H1 (cell line): ENCODE results near the gene CDC42SE2. TPM values are rescaled to one million over a fixed set of nuclear protein-coding genes. Genes with fewer than 3 reads are reported as not detected.

ENCODE experiments used
- CTCF ChIA-PET: fragments of 300-600 bp; sonication (Branson Sonifier 250); formaldehyde crosslinking; loops from one replicate; lab custom pipeline; 2021; ENCODE audit not compliant: partially characterized antibody; lab: Charles Lee
- POLR2A ChIA-PET: fragments of 300-600 bp; sonication (Branson Sonifier 250); formaldehyde crosslinking; loops from one replicate; lab custom pipeline; 2021; ENCODE audit warnings: inconsistent platforms; ENCODE audit not compliant: partially characterized antibody; lab: Charles Lee
- DNase-seq, 2 experiments: peaks; one replicate each; pipeline versions ENCODE4 v3.0.0 to v3.0.0-alpha.2; 2010 to 2022; ENCODE audit warnings: low spot score in 2 of 2, low read depth in 1 of 2, mixed read lengths in 1 of 2
- FAIRE-seq: peaks from 2 replicates; lab custom pipeline; 2011; peaks lifted over from hg19 to GRCh38; lab: Jason Lieb, UNC
- H2AFZ ChIP-seq: 2 replicates; pipeline ENCODE4 v1.8.1; 2012; ENCODE audit warnings: low read length, inconsistent platforms
- H2AK5ac ChIP-seq: 2 replicates; pipeline ENCODE4 v1.6.1; 2013; ENCODE audit warnings: low read depth, low read length
- H2BK120ac ChIP-seq: replicated peaks from 2 replicates; pipeline ENCODE3; 2013; ENCODE audit warnings: low read depth, low read length, inconsistent platforms
- H2BK12ac ChIP-seq: 2 replicates; pipeline ENCODE4 v1.6.1; 2013; ENCODE audit warnings: low read depth, low read length
- H2BK15ac ChIP-seq: 2 replicates; pipeline ENCODE4 v1.6.1; 2013; ENCODE audit warnings: low read length
- H2BK20ac ChIP-seq: 2 replicates; pipeline ENCODE4 v1.6.1; 2013; ENCODE audit warnings: low read length
- H2BK5ac ChIP-seq: 2 replicates; pipeline ENCODE4 v1.6.1; 2013; ENCODE audit warnings: low read depth, low read length
- H3K14ac ChIP-seq: 2 replicates; pipeline ENCODE4 v1.6.1; 2013; ENCODE audit warnings: inconsistent platforms; ENCODE audit not compliant: insufficient read length
- H3K18ac ChIP-seq: 2 replicates; pipeline ENCODE4 v1.6.1; 2013; ENCODE audit warnings: low read length; ENCODE audit errors: extremely low read depth
- H3K23ac ChIP-seq: 2 replicates; pipeline ENCODE4 v1.6.1; 2013; ENCODE audit warnings: inconsistent platforms; ENCODE audit not compliant: insufficient read length
- H3K23me2 ChIP-seq: 2 replicates; pipeline ENCODE4 v1.6.1; 2013; ENCODE audit warnings: low read depth, low read length
- H3K27ac ChIP-seq: 2 replicates; pipeline ENCODE4 v1.6.1; 2011; ENCODE audit warnings: low read depth, low read length, inconsistent platforms
- H3K27me3 ChIP-seq, 4 experiments: replicated peaks in 1 of 4; 1 replicate in 1 of 4; 2 replicates in 3 of 4; pipeline versions ENCODE4 v1.6.1 to v1.8.1; 2011 to 2013; ENCODE audit warnings: low read length in 3 of 4, mild to moderate bottlenecking in 3 of 4, inconsistent platforms in 2 of 4, mixed read lengths in 2 of 4, moderate library complexity in 1 of 4; ENCODE audit not compliant: control insufficient read depth in 3 of 4, insufficient read depth in 3 of 4; ENCODE audit errors: extremely low read depth in 1 of 4
- H3K36me3 ChIP-seq, 4 experiments: 2 replicates each; pipeline versions ENCODE4 v1.6.1 to v1.8.1; 2011 to 2013; ENCODE audit warnings: mild to moderate bottlenecking in 4 of 4, low read length in 3 of 4, moderate library complexity in 2 of 4, control low read depth in 1 of 4, inconsistent platforms in 1 of 4; ENCODE audit not compliant: insufficient read depth in 4 of 4, control insufficient read depth in 2 of 4
- H3K4ac ChIP-seq: replicated peaks from 2 replicates; pipeline ENCODE3; 2013; ENCODE audit warnings: low read length, low read depth, mixed read lengths, inconsistent platforms; ENCODE audit not compliant: insufficient read length
- H3K4me1 ChIP-seq, 4 experiments: replicated peaks in 1 of 4; 1 replicate in 1 of 4; 2 replicates in 3 of 4; pipeline versions ENCODE4 v1.6.1 to v1.8.1; 2011 to 2013; ENCODE audit warnings: low read length in 3 of 4, inconsistent platforms in 2 of 4, mixed read lengths in 1 of 4; ENCODE audit not compliant: insufficient read depth in 4 of 4, control insufficient read depth in 3 of 4
- H3K4me2 ChIP-seq, 2 experiments: 2 replicates each; pipeline versions ENCODE4 v1.6.1 to v1.8.1; 2011 to 2013; ENCODE audit warnings: low read depth in 2 of 2, low read length in 2 of 2, control low read depth in 1 of 2, inconsistent platforms in 1 of 2, mild to moderate bottlenecking in 1 of 2; ENCODE audit not compliant: insufficient read depth in 1 of 2
- H3K4me3 ChIP-seq, 4 experiments: fragments of 200-600, 300-600 bp in 1 of 4; sonication (generic), shearing (Covaris generic), sonication (Bioruptor Twin) in 1 of 4; 2 replicates each; pipeline versions ENCODE4 v1.5.1 to v1.8.1; 2011 to 2016; ENCODE audit warnings: low read length in 4 of 4, low read depth in 3 of 4, control low read depth in 2 of 4, inconsistent platforms in 2 of 4, mild to moderate bottlenecking in 2 of 4, mixed read lengths in 1 of 4, moderate library complexity in 1 of 4; ENCODE audit not compliant: insufficient read depth in 2 of 4; ENCODE audit errors: extremely low read depth in 1 of 4
- H3K56ac ChIP-seq: replicated peaks from 2 replicates; pipeline ENCODE3; 2013; ENCODE audit warnings: low read depth, mild to moderate bottlenecking, mixed read lengths, low read length, inconsistent platforms; ENCODE audit not compliant: insufficient read length
- H3K79me1 ChIP-seq: 2 replicates; pipeline ENCODE4 v1.6.1; 2013; ENCODE audit warnings: low read depth, low read length, control low read depth
- H3K79me2 ChIP-seq, 2 experiments: 2 replicates each; pipeline versions ENCODE4 v1.6.1 to v1.8.1; 2012 to 2013; ENCODE audit warnings: low read length in 2 of 2, mild to moderate bottlenecking in 2 of 2, inconsistent platforms in 1 of 2; ENCODE audit not compliant: insufficient read depth in 2 of 2, control insufficient read depth in 1 of 2
- H3K9ac ChIP-seq, 4 experiments: replicated peaks in 1 of 4; 1 replicate in 1 of 4; 2 replicates in 3 of 4; pipeline versions ENCODE4 v1.6.1 to v1.8.1; 2011 to 2013; ENCODE audit warnings: low read depth in 3 of 4, low read length in 3 of 4, control low read depth in 2 of 4, mild to moderate bottlenecking in 2 of 4, moderate library complexity in 2 of 4, inconsistent platforms in 1 of 4; ENCODE audit errors: extremely low read depth in 1 of 4
- H3K9me3 ChIP-seq, 2 experiments: 2 replicates each; pipeline versions ENCODE4 v1.6.1 to v1.8.1; 2012 to 2013; ENCODE audit warnings: mild to moderate bottlenecking in 2 of 2, moderate library complexity in 2 of 2, control low read depth in 1 of 2, inconsistent platforms in 1 of 2, low read depth in 1 of 2, low read length in 1 of 2, mixed read lengths in 1 of 2; ENCODE audit not compliant: insufficient read depth in 2 of 2
- H4K20me1 ChIP-seq, 2 experiments: replicated peaks in 1 of 2; 2 replicates each; pipeline versions ENCODE3 to v1.8.1; 2011 to 2013; ENCODE audit warnings: inconsistent platforms in 2 of 2, low read length in 2 of 2, mild to moderate bottlenecking in 1 of 2; ENCODE audit not compliant: insufficient read depth in 2 of 2, control insufficient read depth in 1 of 2
- H4K5ac ChIP-seq: 2 replicates; pipeline ENCODE4 v1.6.1; 2013; ENCODE audit warnings: low read length, low read depth, mixed read lengths, inconsistent platforms; ENCODE audit not compliant: insufficient read length
- H4K8ac ChIP-seq: 2 replicates; pipeline ENCODE4 v1.8.0; 2013; ENCODE audit warnings: mild to moderate bottlenecking, moderate library complexity, low read length, inconsistent platforms; ENCODE audit not compliant: insufficient read depth; ENCODE audit errors: extremely low read depth
- H4K91ac ChIP-seq: replicated peaks from 2 replicates; pipeline ENCODE3; 2013; ENCODE audit warnings: low read length, mixed read lengths, inconsistent platforms; ENCODE audit not compliant: insufficient read length
- BCL11A ChIP-seq, 2 experiments: IDR thresholded peaks; one replicate each; pipeline ENCODE4 v1.6.1; 2011; ENCODE audit warnings: low read depth in 2 of 2, low read length in 2 of 2, mild to moderate bottlenecking in 2 of 2
- NANOG ChIP-seq: IDR thresholded peaks from 2 replicates; pipeline ENCODE4 v1.6.1; 2011; ENCODE audit warnings: low read length, low read depth, mild to moderate bottlenecking, inconsistent platforms; ENCODE audit not compliant: insufficient read depth, poor library complexity, severe bottlenecking
- RAD21 ChIP-seq, 2 experiments: IDR thresholded peaks in 1 of 2; conservative IDR thresholded peaks in 1 of 2; 2 replicates each; pipeline ENCODE4 v1.6.1; 2011; ENCODE audit warnings: low read depth in 2 of 2, low read length in 2 of 2, improper control_type of control experiment in 1 of 2, inconsistent platforms in 1 of 2, mild to moderate bottlenecking in 1 of 2, moderate library complexity in 1 of 2
- RNF2 ChIP-seq: fragments of 200-900, 300-1000 bp; sonication (generic); IDR thresholded peaks from 2 replicates; pipeline ENCODE4 v1.7.1; 2016; ENCODE audit warnings: borderline replicate concordance, low read depth, mild to moderate bottlenecking, antibody characterized with exemption, low read length; ENCODE audit not compliant: poor library complexity, severe bottlenecking; ENCODE audit errors: missing control alignments
- WGBS, 2 experiments: shearing (Covaris generic) in 1 of 2; methylation state at CpG; one replicate each; pipeline versions ENCODE4 v1.1.6 to v1.1.7; 2013 to 2015; ENCODE audit warnings: low lambda C conversion rate in 2 of 2, mixed read lengths in 2 of 2, inconsistent platforms in 1 of 2, low coverage in 1 of 2, missing lambda C conversion rate in 1 of 2; ENCODE audit not compliant: insufficient replicate concordance in 2 of 2, insufficient coverage in 1 of 2, insufficient read length in 1 of 2; ENCODE audit errors: extremely low coverage in 1 of 2, missing lambda C conversion rate in 1 of 2; 5-methylcytosine and 5-hydroxymethylcytosine counted together
- polyA plus RNA-seq, 7 experiments: library from polyadenylated mRNA; depleted of rRNA in 3 of 7; stranded (reverse) in 5 of 7; unstranded in 2 of 7; fragments of >200 nt in 5 of 7; fragments of 200-250 nt in 2 of 7; gene quantifications; 1 replicate in 5 of 7; 2 replicates in 1 of 7; 4 replicates in 1 of 7; pipeline versions ENCODE4 v1.2.1 to v1.2.3, GENCODE V29; 2011 to 2013; ENCODE audit warnings: missing spikeins in 2 of 7, mixed read lengths in 2 of 7
- total RNA-seq: library from RNA; stranded (reverse); fragmentation: NEBNext Ultra II Directional; extraction: Animal tissue kit (Norgen Biotek cat#: 25700); gene quantifications from 2 replicates; pipeline ENCODE4 v1.2.1, GENCODE V29; 2021
- TF ChIP-seq, protein P1 (sequence below): IDR thresholded peaks from 2 replicates; pipeline ENCODE4 v1.6.1; 2012; ENCODE audit warnings: low read length, inconsistent platforms
- TF ChIP-seq, protein P2 (sequence below), 3 experiments: IDR thresholded peaks; 1 replicate in 2 of 3; 2 replicates in 1 of 3; pipeline versions ENCODE4 v1.5.1 to v1.6.1; 2011; ENCODE audit warnings: low read length in 3 of 3, mild to moderate bottlenecking in 3 of 3, inconsistent platforms in 2 of 3, low read depth in 1 of 3, moderate library complexity in 1 of 3; ENCODE audit not compliant: insufficient read depth in 1 of 3; ENCODE audit errors: control extremely low read depth in 1 of 3

CDC42SE2 gene
- total and polyA plus RNA-seq, 2 of the 8 experiments (the other 6 are each of a cell fraction or from before 2014, with no cell fraction given): 16.7 to 30.8 TPM

DNA sequence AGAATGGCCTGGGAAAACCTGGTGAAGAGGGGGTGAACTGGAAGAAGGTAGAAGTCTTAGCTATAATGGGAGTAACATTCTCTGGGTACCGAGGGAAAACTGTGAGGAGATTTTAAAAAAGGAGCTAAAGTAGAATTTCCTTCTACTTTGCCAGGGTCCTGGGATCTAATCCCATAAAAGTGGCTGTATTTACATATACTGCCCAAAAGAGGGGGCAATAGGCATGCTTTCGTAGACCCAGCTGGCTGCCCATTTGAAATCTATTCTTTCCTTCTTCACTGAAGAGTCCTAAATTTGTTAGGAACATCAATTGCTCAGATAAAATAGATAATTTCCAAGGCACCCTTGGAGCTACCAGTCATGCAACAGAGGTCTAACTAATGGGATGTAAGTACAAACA lies 159.2 kb downstream of the CDC42SE2 start:
- CTCF ChIA-PET: interaction anchor here (0.7 to 3.4 kb wide), 25 partner anchors 9 to 640 kb away, joined by 3 to 13 read pairs (median 4); no protein-coding TSS in a partner anchor
- H3K27me3 ChIP-seq: no peaks in the 10 kb centered on the region
- H2AFZ ChIP-seq: no peak overlapping the region
- WGBS, 2 experiments: 86% methylated on average over 2 of the region's 2 CpGs; no CpG with 5 or more reads in 1 of the 2 experiments
- H2BK120ac ChIP-seq: no peak overlapping the region
- H2BK15ac ChIP-seq: no peak overlapping the region
- H4K20me1 ChIP-seq: no peaks in the 10 kb centered on the region
- no peak for TF ChIP-seq NANOG
- no peak for TF ChIP-seq RNF2
- TF ChIP-seq RAD21 (IDR thresholded peaks at IDR 0.05 in 1 of 2, conservative IDR thresholded peaks at IDR 0.05 in 1 of 2; ENCODE audit: low read depth in 2 of 2, low read length in 2 of 2): peak; percentile 69 to 72
- TF ChIP-seq, protein P1, sequence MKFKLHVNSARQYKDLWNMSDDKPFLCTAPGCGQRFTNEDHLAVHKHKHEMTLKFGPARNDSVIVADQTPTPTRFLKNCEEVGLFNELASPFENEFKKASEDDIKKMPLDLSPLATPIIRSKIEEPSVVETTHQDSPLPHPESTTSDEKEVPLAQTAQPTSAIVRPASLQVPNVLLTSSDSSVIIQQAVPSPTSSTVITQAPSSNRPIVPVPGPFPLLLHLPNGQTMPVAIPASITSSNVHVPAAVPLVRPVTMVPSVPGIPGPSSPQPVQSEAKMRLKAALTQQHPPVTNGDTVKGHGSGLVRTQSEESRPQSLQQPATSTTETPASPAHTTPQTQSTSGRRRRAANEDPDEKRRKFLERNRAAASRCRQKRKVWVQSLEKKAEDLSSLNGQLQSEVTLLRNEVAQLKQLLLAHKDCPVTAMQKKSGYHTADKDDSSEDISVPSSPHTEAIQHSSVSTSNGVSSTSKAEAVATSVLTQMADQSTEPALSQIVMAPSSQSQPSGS: no peak
- TF ChIP-seq, protein P2, sequence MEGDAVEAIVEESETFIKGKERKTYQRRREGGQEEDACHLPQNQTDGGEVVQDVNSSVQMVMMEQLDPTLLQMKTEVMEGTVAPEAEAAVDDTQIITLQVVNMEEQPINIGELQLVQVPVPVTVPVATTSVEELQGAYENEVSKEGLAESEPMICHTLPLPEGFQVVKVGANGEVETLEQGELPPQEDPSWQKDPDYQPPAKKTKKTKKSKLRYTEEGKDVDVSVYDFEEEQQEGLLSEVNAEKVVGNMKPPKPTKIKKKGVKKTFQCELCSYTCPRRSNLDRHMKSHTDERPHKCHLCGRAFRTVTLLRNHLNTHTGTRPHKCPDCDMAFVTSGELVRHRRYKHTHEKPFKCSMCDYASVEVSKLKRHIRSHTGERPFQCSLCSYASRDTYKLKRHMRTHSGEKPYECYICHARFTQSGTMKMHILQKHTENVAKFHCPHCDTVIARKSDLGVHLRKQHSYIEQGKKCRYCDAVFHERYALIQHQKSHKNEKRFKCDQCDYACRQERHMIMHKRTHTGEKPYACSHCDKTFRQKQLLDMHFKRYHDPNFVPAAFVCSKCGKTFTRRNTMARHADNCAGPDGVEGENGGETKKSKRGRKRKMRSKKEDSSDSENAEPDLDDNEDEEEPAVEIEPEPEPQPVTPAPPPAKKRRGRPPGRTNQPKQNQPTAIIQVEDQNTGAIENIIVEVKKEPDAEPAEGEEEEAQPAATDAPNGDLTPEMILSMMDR (IDR thresholded peaks at IDR 0.05; ENCODE audit: control extremely low read depth in 1 of 3, insufficient read depth in 1 of 3, low read depth in 1 of 3, low read length in 3 of 3): peak in 2 of 3 experiments; percentile 47 to 53; a peak in 3 of 4 replicates
- no peak for TF ChIP-seq BCL11A (IDR thresholded peaks at IDR 0.05; ENCODE audit: low read depth in 2 of 2, low read length in 2 of 2)
- H3K79me2 ChIP-seq: no peaks in the 10 kb centered on the region
- H4K8ac ChIP-seq: no peak overlapping the region
- no peak overlapping the region for H2BK12ac ChIP-seq
- no peak overlapping the region for H2BK5ac ChIP-seq
- H2AK5ac ChIP-seq: no peak overlapping the region
- H3K23me2 ChIP-seq: no peaks in the 10 kb centered on the region
- DNase-seq (no peak), FAIRE-seq (peak; percentile 63)
- no peak overlapping the region for H3K27ac ChIP-seq
- no peak overlapping the region for H3K9ac ChIP-seq
- H3K23ac ChIP-seq: no peak overlapping the region
- no peak overlapping the region for H3K4ac ChIP-seq
- no peak overlapping the region for H3K4me3 ChIP-seq
- H3K18ac ChIP-seq: no peak overlapping the region
- no peak overlapping the region for H3K56ac ChIP-seq
- POLR2A ChIA-PET: no interaction called here
- no peaks in the 10 kb centered on the region for H3K79me1 ChIP-seq
- no peaks in the 10 kb centered on the region for H3K4me1 ChIP-seq
- no peaks in the 10 kb centered on the region for H3K9me3 ChIP-seq
- H3K4me2 ChIP-seq: no peak overlapping the region
- H4K5ac ChIP-seq: no peak overlapping the region
- no peak overlapping the region for H3K14ac ChIP-seq
- no peak overlapping the region for H4K91ac ChIP-seq
- no peak overlapping the region for H2BK20ac ChIP-seq
- peaks cover 0 to 18% (median 6%) of the 10 kb centered on the region in 4 experiments; a peak in 6 of 8 replicates for H3K36me3 ChIP-seq
